Epithelial cell of prostate (primary cell): Measurements from ENCODE around the gene GNAT1.
"Not testable (repeated sequence)": the region's sequence is repeated elsewhere in the genome, so short reads cannot be mapped to it uniquely, and the experiment has no call there.

Experiments used
- DNase-seq: peaks from one replicate; pipeline ENCODE4 v3.0.0-alpha.2; 2011; ENCODE audit warnings: low read depth, low spot score
- H3K27ac ChIP-seq: fragments of 450-650 bp; 2 replicates; pipeline ENCODE4 v1.5.1; 2017; ENCODE audit warnings: mild to moderate bottlenecking

The GNAT1 gene

GRCh38 chr3:50196253-50196801 is 4.9 kb downstream of the GNAT1 start:
- no peak overlapping the region for H3K27ac ChIP-seq
- no peak for DNase-seq

GRCh38 chr3:50201573-50202315 is 10.3 kb downstream of the GNAT1 start:
- DNase-seq = no peak
- H3K27ac ChIP-seq = no peak overlapping the region

- no peak for DNase-seq
- no peak overlapping the region for H3K27ac ChIP-seq
These were observed 11.1 kb downstream of the GNAT1 start for GRCh38 chr3:50202353-50203112.

- no peak overlapping the region for H3K27ac ChIP-seq
- DNase-seq = no peak
These were observed 11.9 kb downstream of the GNAT1 start for GRCh38 chr3:50203113-50203808.

- no peak for DNase-seq
These were observed 12.7 kb downstream of the GNAT1 start for GRCh38 chr3:50203809-50204803.

GRCh38 chr3:50204804-50205412 is 13.5 kb downstream of the GNAT1 start, which contains the start of gene SLC38A3:
SLC38A3 (plus strand) TSS chr3:50205271; CDS start chr3:50214200, 8,929 bp downstream.
- no peak for DNase-seq
- no peak within 1 kb of the TSS for H3K27ac ChIP-seq

More at GRCh38 chr3:50203809-50204803, 12.7 kb downstream of the GNAT1 start:
- H3K27ac ChIP-seq = no peak overlapping the region

GRCh38 chr3:50205413-50206276 is 14.2 kb downstream of the GNAT1 start:
- no peak overlapping the region for H3K27ac ChIP-seq
- DNase-seq = no peak

GRCh38 chr3:50207359-50208042 is 16.1 kb downstream of the GNAT1 start:
- DNase-seq = no peak
- no peak overlapping the region for H3K27ac ChIP-seq

GRCh38 chr3:50208677-50209344 is 17.4 kb downstream of the GNAT1 start:
- DNase-seq = no peak

GRCh38 chr3:50210176-50210509 is 18.7 kb downstream of the GNAT1 start:
- DNase-seq = no peak
- no peak overlapping the region for H3K27ac ChIP-seq

More at GRCh38 chr3:50208677-50209344, 17.4 kb downstream of the GNAT1 start:
- H3K27ac ChIP-seq = no peak overlapping the region

GRCh38 chr3:50210510-50211367 is 19.3 kb downstream of the GNAT1 start:
- H3K27ac ChIP-seq = no peak overlapping the region
- DNase-seq = no peak

GRCh38 chr3:50211368-50211717 is 19.9 kb downstream of the GNAT1 start:
- DNase-seq, H3K27ac ChIP-seq: not testable (repeated sequence)

- H3K27ac ChIP-seq = no peak overlapping the region
- no peak for DNase-seq
These were observed 20.5 kb downstream of the GNAT1 start for GRCh38 chr3:50211930-50212329.

- DNase-seq = no peak
These were observed 21.1 kb downstream of the GNAT1 start for GRCh38 chr3:50212502-50212901.

GRCh38 chr3:50212971-50213370 is 21.6 kb downstream of the GNAT1 start:
- no peak overlapping the region for H3K27ac ChIP-seq
- DNase-seq = no peak

More at GRCh38 chr3:50212502-50212901, 21.1 kb downstream of the GNAT1 start:
- H3K27ac ChIP-seq = no peak overlapping the region

GRCh38 chr3:50213373-50213772 is 22.0 kb downstream of the GNAT1 start:
- H3K27ac ChIP-seq = no peak overlapping the region
- no peak for DNase-seq
